ENCODE results near the gene NCK2. TPM values are rescaled to one million over a fixed set of nuclear protein-coding genes. Genes with fewer than 3 reads are reported as not detected.

Gene NCK2
- total and polyA plus RNA-seq, 10 of the 15 experiments (the other 5 are each of a cell fraction or from before 2014, with no cell fraction given) = 1.2 to 30.9 (median 14.1) TPM

DNA sequence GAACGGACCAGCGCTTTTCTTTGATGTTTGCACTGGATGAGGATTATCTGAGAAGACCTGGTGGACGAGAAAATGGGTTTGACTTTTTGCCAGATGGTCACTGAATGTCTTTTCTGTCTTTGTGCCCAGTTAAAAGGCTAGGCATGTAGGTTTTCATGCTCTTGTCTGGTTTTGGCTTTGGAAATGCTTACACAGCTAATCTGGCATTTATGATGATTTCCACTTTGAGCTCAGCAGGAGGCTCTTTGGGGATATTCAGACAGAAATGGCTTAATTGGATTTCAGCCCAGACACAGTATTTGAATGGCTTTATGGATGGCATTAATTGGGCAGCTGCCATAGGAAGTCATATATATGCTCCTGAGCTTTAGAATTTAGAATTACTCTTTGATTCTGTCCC lies 59.6 kb downstream of the NCK2 start:
- TF ChIP-seq, protein P1, sequence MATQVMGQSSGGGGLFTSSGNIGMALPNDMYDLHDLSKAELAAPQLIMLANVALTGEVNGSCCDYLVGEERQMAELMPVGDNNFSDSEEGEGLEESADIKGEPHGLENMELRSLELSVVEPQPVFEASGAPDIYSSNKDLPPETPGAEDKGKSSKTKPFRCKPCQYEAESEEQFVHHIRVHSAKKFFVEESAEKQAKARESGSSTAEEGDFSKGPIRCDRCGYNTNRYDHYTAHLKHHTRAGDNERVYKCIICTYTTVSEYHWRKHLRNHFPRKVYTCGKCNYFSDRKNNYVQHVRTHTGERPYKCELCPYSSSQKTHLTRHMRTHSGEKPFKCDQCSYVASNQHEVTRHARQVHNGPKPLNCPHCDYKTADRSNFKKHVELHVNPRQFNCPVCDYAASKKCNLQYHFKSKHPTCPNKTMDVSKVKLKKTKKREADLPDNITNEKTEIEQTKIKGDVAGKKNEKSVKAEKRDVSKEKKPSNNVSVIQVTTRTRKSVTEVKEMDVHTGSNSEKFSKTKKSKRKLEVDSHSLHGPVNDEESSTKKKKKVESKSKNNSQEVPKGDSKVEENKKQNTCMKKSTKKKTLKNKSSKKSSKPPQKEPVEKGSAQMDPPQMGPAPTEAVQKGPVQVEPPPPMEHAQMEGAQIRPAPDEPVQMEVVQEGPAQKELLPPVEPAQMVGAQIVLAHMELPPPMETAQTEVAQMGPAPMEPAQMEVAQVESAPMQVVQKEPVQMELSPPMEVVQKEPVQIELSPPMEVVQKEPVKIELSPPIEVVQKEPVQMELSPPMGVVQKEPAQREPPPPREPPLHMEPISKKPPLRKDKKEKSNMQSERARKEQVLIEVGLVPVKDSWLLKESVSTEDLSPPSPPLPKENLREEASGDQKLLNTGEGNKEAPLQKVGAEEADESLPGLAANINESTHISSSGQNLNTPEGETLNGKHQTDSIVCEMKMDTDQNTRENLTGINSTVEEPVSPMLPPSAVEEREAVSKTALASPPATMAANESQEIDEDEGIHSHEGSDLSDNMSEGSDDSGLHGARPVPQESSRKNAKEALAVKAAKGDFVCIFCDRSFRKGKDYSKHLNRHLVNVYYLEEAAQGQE (IDR thresholded peaks at IDR 0.05; ENCODE audit: low read depth, low read length) = no peak
- TF ChIP-seq LARP7 (IDR thresholded peaks at IDR 0.05) (no peak), BACH1 (IDR thresholded peaks at IDR 0.05; ENCODE audit: borderline replicate concordance) (no peak), RBBP5 (conservative IDR thresholded peaks at IDR 0.05) (no peak), HDAC6 (IDR thresholded peaks at IDR 0.05; ENCODE audit: unreplicated experiment) (no peak), SIN3A (IDR thresholded peaks at IDR 0.05; ENCODE audit: low read depth, low read length) (no peak), CBX5 (IDR thresholded peaks at IDR 0.05; ENCODE audit: low read depth) (no peak), CREM (IDR thresholded peaks at IDR 0.05; ENCODE audit: low read depth) (no peak), BCL11A (IDR thresholded peaks at IDR 0.05; ENCODE audit: low read depth, low read length) (no peak), TARDBP (IDR thresholded peaks at IDR 0.05; ENCODE audit: borderline replicate concordance) (no peak), IKZF2 (IDR thresholded peaks at IDR 0.05) (no peak)
- TF ChIP-seq, protein P2, sequence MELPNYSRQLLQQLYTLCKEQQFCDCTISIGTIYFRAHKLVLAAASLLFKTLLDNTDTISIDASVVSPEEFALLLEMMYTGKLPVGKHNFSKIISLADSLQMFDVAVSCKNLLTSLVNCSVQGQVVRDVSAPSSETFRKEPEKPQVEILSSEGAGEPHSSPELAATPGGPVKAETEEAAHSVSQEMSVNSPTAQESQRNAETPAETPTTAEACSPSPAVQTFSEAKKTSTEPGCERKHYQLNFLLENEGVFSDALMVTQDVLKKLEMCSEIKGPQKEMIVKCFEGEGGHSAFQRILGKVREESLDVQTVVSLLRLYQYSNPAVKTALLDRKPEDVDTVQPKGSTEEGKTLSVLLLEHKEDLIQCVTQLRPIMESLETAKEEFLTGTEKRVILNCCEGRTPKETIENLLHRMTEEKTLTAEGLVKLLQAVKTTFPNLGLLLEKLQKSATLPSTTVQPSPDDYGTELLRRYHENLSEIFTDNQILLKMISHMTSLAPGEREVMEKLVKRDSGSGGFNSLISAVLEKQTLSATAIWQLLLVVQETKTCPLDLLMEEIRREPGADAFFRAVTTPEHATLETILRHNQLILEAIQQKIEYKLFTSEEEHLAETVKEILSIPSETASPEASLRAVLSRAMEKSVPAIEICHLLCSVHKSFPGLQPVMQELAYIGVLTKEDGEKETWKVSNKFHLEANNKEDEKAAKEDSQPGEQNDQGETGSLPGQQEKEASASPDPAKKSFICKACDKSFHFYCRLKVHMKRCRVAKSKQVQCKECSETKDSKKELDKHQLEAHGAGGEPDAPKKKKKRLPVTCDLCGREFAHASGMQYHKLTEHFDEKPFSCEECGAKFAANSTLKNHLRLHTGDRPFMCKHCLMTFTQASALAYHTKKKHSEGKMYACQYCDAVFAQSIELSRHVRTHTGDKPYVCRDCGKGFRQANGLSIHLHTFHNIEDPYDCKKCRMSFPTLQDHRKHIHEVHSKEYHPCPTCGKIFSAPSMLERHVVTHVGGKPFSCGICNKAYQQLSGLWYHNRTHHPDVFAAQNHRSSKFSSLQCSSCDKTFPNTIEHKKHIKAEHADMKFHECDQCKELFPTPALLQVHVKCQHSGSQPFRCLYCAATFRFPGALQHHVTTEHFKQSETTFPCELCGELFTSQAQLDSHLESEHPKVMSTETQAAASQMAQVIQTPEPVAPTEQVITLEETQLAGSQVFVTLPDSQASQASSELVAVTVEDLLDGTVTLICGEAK (IDR thresholded peaks at IDR 0.05; ENCODE audit: borderline replicate concordance) = no peak
- TF ChIP-seq, protein P3, sequence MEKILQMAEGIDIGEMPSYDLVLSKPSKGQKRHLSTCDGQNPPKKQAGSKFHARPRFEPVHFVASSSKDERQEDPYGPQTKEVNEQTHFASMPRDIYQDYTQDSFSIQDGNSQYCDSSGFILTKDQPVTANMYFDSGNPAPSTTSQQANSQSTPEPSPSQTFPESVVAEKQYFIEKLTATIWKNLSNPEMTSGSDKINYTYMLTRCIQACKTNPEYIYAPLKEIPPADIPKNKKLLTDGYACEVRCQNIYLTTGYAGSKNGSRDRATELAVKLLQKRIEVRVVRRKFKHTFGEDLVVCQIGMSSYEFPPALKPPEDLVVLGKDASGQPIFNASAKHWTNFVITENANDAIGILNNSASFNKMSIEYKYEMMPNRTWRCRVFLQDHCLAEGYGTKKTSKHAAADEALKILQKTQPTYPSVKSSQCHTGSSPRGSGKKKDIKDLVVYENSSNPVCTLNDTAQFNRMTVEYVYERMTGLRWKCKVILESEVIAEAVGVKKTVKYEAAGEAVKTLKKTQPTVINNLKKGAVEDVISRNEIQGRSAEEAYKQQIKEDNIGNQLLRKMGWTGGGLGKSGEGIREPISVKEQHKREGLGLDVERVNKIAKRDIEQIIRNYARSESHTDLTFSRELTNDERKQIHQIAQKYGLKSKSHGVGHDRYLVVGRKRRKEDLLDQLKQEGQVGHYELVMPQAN (conservative IDR thresholded peaks at IDR 0.05) = no peak
- intact Hi-C loops (cut with micrococcal nuclease; ENCODE audit: unreplicated experiment) = no loop called here
- FAIRE-seq (no peak), ATAC-seq (no peak), DNase-seq (ENCODE audit: low read depth, low spot score) (no peak)
- Histone ChIP-seq H3K9ac (ENCODE audit: control insufficient read depth, insufficient read depth, low read length) (no peak overlapping the region), H3K9me3 (replicated peaks; ENCODE audit: control insufficient read depth, insufficient read depth, low read length) (peaks cover 2% of the 10 kb centered on the region; the same call in 1 of the 3 replicates), H3K27me3 (replicated peaks in 1 of 2; ENCODE audit: control insufficient read depth in 2 of 2, insufficient read depth in 2 of 2, low read length in 1 of 2) (no peaks in the 10 kb centered on the region), H3K36me3 (ENCODE audit: control insufficient read depth in 2 of 2, insufficient read depth in 2 of 2, low read length in 1 of 2) (peaks cover 0 to 3% of the 10 kb centered on the region in 2 experiments; a peak in 1 of 4 replicates), H3K4me2 (ENCODE audit: control insufficient read depth, insufficient read depth) (no peak overlapping the region), H3K27ac (ENCODE audit: control insufficient read depth, insufficient read depth) (peak overlapping the region; percentile 72), H3K4me1 (ENCODE audit: control insufficient read depth, insufficient read depth, low read length) (peaks cover 69% of the 10 kb centered on the region), H3K79me2 (ENCODE audit: control insufficient read depth, insufficient read depth, low read length) (peaks cover 89% of the 10 kb centered on the region), H2AFZ (ENCODE audit: control insufficient read depth, low read depth, low read length) (no peak overlapping the region), H3K4me3 (no peak overlapping the region), H4K20me1 (ENCODE audit: control insufficient read depth, insufficient read depth) (no peaks in the 10 kb centered on the region)
- ChIA-PET POLR2A (interaction anchor here (0.7 to 3.0 kb wide), 5 partner anchors 7 to 69 kb away, joined by 3 to 18 read pairs (median 6); no protein-coding TSS in a partner anchor), SMC1A (ENCODE audit: uncharacterized antibody, unreplicated experiment) (interaction anchor here (0.7 to 9.9 kb wide), 13 partner anchors 8 to 389 kb away, joined by 3 to 93 read pairs (median 6); no protein-coding TSS in a partner anchor), CTCF (interaction anchor here (0.7 to 1.9 kb wide), 8 partner anchors 17 to 476 kb away, joined by 3 to 11 read pairs (median 3); no protein-coding TSS in a partner anchor), RAD21 (ENCODE audit: unreplicated experiment) (interaction anchor here (0.8 to 3.3 kb wide), 9 partner anchors 8 to 70 kb away, joined by 3 to 28 read pairs (median 5); no protein-coding TSS in a partner anchor)
- BruUV-seq (replicated peaks) = no TSS peak
- WGBS (ENCODE audit: insufficient coverage, insufficient replicate concordance, low lambda C conversion rate, missing lambda C conversion rate) = 89% methylated on average over 3 of the region's 3 CpGs
- in situ Hi-C loops (cut with MboI) = no loop called here

All from GM12878 (cell line).